ENCODE results near the gene ASPM. TPM values are rescaled to one million over a fixed set of nuclear protein-coding genes. Genes with fewer than 3 reads are reported as not detected.

ASPM gene
- total and polyA plus RNA-seq, 4 donors: 0.17 to 45.3 (median 0.84) TPM

DNA sequence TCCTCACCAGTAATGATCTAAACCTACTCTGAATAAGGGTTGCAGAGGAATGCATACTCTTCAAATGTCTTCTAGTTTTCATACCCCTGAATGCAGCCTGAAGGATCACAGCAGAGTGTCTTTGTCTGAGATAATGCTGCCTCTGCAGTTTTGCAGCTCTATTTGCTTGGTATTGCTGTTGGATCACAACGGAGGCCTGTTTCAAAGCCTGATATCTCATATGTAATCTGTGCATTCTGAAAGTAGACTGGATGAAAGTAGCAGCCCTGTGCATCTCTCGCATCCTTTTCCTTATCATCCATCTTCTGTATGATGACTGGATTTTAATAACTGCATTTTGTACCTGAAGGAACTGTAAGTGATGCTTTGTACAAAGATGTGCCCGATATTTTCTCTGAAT lies 44.5 kb downstream of the ASPM start:
- H3K4me1 ChIP-seq (ENCODE audit: control insufficient read depth in 4 of 4, insufficient read depth in 4 of 4, low read length in 3 of 4): no peaks in the 10 kb centered on the region
- no peaks in the 10 kb centered on the region for H3K27me3 ChIP-seq (ENCODE audit: control insufficient read depth in 4 of 4, insufficient read depth in 4 of 4, low read length in 3 of 4)
- H3K9me3 ChIP-seq (ENCODE audit: control insufficient read depth in 4 of 4, low read length in 3 of 4): no peaks in the 10 kb centered on the region
- DNase-seq (ENCODE audit: low spot score): no peak
- no peak overlapping the region for H3K9ac ChIP-seq (ENCODE audit: low read depth in 1 of 2, low read length in 2 of 2)
- TF ChIP-seq FOXA2 (IDR thresholded peaks at IDR 0.05) (no peak), EGR1 (IDR thresholded peaks at IDR 0.05; ENCODE audit: low read depth in 2 of 2) (no peak), REST (IDR thresholded peaks at IDR 0.05) (no peak), GABPA (IDR thresholded peaks at IDR 0.05 in 1 of 2, conservative IDR thresholded peaks at IDR 0.05 in 1 of 2) (no peak), RXRA (IDR thresholded peaks at IDR 0.05) (no peak), NR2F2 (IDR thresholded peaks at IDR 0.05) (no peak), ATF3 (IDR thresholded peaks at IDR 0.05) (no peak), FOXA1 (IDR thresholded peaks at IDR 0.05) (no peak), YY1 (IDR thresholded peaks at IDR 0.05) (no peak), HNF4A (conservative IDR thresholded peaks at IDR 0.05) (no peak), TAF1 (conservative IDR thresholded peaks at IDR 0.05) (no peak)
- TF ChIP-seq, protein P1, sequence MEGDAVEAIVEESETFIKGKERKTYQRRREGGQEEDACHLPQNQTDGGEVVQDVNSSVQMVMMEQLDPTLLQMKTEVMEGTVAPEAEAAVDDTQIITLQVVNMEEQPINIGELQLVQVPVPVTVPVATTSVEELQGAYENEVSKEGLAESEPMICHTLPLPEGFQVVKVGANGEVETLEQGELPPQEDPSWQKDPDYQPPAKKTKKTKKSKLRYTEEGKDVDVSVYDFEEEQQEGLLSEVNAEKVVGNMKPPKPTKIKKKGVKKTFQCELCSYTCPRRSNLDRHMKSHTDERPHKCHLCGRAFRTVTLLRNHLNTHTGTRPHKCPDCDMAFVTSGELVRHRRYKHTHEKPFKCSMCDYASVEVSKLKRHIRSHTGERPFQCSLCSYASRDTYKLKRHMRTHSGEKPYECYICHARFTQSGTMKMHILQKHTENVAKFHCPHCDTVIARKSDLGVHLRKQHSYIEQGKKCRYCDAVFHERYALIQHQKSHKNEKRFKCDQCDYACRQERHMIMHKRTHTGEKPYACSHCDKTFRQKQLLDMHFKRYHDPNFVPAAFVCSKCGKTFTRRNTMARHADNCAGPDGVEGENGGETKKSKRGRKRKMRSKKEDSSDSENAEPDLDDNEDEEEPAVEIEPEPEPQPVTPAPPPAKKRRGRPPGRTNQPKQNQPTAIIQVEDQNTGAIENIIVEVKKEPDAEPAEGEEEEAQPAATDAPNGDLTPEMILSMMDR (IDR thresholded peaks at IDR 0.05; ENCODE audit: low read depth, low read length, missing input control): no peak
- TF ChIP-seq, protein P2, sequence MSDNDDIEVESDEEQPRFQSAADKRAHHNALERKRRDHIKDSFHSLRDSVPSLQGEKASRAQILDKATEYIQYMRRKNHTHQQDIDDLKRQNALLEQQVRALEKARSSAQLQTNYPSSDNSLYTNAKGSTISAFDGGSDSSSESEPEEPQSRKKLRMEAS (IDR thresholded peaks at IDR 0.05): no peak
- 95% methylated on average over 3 of the region's 3 CpGs for WGBS
- no peaks in the 10 kb centered on the region for H3K36me3 ChIP-seq (ENCODE audit: control insufficient read depth in 4 of 4, insufficient read depth in 3 of 4, low read depth in 1 of 4, low read length in 3 of 4)
- H3K4me3 ChIP-seq (ENCODE audit: low read depth in 1 of 3, low read length in 3 of 3): no peak overlapping the region
- no peak overlapping the region for H3K27ac ChIP-seq (ENCODE audit: low read depth in 1 of 2, low read length in 2 of 2)

DNA sequence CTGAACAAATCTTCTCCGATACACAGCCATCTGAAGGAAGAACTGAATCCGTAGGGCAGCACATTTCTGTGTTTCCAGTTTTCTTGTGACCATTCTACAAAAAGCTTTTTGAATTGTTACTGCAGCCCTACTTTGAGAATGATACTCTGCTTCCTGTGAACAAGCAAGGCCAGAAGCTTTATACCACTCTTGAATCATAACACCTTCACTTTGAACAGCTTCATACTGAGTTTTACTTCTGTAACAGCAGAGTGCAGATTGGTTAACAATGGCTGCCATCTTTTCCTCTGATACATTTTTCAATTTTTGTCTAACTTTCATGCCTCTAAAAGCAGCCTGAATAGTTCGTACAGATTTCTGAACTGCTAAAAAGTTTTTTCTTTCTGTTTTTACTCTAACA lies 45.8 kb downstream of the ASPM start:
- Histone ChIP-seq H3K9me3 (ENCODE audit: control insufficient read depth in 4 of 4, low read length in 3 of 4) (no peaks in the 10 kb centered on the region), H3K27ac (ENCODE audit: low read depth in 1 of 2, low read length in 2 of 2) (no peak overlapping the region), H3K9ac (ENCODE audit: low read depth in 1 of 2, low read length in 2 of 2) (no peak overlapping the region), H3K4me1 (ENCODE audit: control insufficient read depth in 4 of 4, insufficient read depth in 4 of 4, low read length in 3 of 4) (no peaks in the 10 kb centered on the region), H3K4me3 (ENCODE audit: low read depth in 1 of 3, low read length in 3 of 3) (no peak overlapping the region), H3K36me3 (ENCODE audit: control insufficient read depth in 4 of 4, insufficient read depth in 3 of 4, low read depth in 1 of 4, low read length in 3 of 4) (no peaks in the 10 kb centered on the region), H3K27me3 (ENCODE audit: control insufficient read depth in 4 of 4, insufficient read depth in 4 of 4, low read length in 3 of 4) (no peaks in the 10 kb centered on the region)
- TF ChIP-seq RXRA (IDR thresholded peaks at IDR 0.05) (no peak), FOXA2 (IDR thresholded peaks at IDR 0.05) (no peak), EGR1 (IDR thresholded peaks at IDR 0.05; ENCODE audit: low read depth in 2 of 2) (no peak), ATF3 (IDR thresholded peaks at IDR 0.05) (no peak)
- DNase-seq (ENCODE audit: low spot score): no peak
- 94% methylated on average over 3 of the region's 3 CpGs for WGBS
